ENCODE results near the gene KCNA3.
"Not testable (repeated sequence)": the region's sequence is repeated elsewhere in the genome, so short reads cannot be mapped to it uniquely, and the experiment has no call there.

The KCNA3 gene

DNA sequence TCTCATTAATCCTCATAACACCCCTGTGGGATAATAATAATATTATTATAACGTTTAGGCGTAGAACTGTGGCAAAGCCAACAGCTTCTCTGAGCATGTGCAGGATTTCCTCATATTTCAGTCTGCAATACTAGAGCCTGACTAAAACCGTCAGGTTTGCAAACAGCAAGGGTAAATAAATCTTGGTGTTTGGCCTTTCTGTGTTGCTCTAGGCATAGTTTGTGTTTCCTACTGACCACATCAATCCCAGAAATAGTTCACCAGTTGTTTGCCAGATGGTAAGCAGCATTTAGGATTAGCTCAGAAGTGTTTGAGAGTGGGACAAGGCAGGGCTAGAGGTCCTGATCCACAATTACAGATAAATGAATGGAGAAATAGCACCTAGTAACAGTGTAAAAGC, 2.8 kb upstream of the KCNA3 start:
- no peak for DNase-seq (ENCODE audit: low read depth)

DNA sequence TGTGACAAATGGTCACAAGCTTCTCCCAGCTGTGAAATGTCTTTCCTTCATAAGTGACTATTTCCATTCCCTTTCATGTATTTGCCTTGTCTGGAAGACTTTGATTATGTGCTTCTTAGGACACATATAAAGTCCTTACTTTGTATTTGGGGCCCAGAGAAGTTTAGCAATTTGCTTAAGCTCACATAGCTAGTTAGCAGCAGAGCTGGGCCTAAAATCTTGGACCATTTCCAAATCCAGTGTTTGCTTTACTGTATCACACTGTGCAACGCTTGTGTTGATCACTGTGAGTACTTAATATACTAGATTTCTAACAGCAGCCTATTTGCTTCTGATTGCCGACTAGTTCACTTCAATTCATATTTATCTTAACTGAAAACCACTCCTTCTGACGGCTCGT, 2.2 kb upstream of the KCNA3 start:
- no peak for DNase-seq (ENCODE audit: low read depth)

DNA sequence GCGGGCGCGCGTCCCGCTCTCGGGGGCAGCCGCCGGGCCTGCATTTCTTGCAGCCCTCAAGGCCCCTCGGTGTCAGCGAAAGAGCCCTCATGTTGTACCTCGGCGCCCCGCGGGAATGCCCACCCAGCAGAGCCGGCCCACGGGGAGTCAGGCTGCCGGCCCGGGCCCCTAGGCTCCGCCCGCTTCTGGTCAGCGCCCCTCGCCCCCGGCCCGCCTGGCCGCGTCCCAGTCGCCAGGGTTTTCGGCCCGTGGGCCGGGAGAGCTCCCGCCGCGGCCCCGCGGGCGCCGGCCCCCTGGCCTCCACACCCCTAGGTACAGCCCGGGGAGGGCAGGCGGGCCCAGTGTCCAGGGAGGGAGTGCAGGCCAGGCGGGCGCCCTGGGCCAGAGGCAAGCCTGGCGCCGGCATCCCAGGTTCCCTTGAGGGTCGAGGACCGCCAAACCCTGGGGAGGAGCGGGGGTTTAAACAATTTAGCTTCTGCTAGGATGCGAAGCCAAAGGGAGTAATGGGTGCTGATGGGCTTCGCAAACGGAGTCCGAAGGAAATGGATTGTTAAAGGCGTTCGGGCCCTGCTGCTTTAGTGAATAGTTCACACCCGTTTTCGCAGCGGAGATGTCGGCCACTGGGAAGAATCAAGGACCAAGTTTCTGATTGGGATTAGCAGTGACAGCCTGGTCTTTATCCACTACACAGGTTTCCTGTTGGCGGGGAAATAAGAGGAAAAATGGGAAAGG, 486 bp upstream of the KCNA3 start:
- DNase-seq (ENCODE audit: low read depth), result no peak

DNA sequence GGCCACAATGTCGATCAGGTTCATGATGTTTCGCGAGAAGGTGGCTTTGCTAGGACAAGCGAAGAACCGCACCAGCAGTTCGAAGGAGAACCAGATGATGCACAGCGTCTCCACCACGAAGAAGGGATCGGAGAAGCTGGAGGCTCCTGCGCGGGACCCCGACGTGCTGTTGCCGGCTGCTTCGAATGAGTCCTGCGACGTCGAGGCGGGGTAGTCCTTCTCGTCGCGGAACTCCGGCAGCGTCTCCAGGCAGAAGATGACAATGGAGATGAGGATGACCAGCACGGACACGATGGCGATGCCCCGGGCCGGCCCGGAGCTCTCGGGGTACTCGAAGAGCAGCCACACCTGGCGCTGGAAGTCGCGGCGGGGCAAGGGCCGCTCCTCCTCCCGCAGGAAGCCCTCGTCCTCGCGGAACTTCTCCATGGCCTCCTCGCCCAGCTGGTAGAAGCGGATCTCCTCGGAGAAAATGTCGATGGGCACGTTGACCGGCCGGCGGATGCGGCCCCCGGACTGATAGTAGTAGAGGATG, 869 bp downstream of the KCNA3 start:
- DNase-seq (ENCODE audit: low read depth), result no peak

DNA sequence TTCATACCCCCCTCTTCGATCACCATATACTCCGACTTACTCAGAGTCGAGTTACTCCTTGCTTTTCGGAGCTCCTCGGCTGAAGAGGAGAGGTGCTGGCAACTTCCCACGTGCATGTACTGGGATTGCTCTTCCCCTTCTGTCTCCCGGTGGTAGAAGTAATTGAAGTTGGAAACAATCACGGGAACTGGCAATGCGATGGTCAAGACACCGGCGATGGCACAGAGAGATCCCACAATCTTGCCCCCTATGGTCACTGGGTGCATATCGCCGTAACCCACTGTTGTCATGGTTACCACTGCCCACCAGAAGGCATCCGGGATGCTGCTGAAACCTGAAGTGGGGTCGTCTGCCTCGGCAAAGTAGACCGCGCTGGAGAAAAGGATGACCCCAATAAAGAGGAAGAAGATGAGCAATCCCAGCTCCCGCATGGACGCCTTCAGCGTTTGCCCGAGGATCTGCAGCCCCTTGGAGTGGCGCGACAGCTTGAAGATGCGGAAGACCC, 1.5 kb downstream of the KCNA3 start:
- no peak for DNase-seq (ENCODE audit: low read depth)

DNA sequence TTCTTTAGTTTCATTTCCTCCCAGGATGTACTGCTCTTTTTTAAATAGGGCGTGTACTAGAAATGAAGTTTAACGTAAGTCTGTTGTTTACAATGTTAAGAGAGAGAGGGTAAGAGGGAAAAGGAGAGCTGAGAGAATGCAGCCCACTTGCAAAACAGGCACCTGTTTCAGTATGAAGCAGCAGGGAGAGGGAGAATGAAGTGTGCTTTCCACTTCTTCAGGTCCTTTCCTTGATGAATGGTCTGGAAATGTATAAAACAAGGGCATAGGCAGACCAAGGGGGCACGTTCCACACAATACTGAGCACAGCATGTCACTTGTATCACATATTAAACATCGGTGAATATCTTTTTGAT, 2.0 kb downstream of the KCNA3 start:
- DNase-seq (ENCODE audit: low read depth), result no peak

DNA sequence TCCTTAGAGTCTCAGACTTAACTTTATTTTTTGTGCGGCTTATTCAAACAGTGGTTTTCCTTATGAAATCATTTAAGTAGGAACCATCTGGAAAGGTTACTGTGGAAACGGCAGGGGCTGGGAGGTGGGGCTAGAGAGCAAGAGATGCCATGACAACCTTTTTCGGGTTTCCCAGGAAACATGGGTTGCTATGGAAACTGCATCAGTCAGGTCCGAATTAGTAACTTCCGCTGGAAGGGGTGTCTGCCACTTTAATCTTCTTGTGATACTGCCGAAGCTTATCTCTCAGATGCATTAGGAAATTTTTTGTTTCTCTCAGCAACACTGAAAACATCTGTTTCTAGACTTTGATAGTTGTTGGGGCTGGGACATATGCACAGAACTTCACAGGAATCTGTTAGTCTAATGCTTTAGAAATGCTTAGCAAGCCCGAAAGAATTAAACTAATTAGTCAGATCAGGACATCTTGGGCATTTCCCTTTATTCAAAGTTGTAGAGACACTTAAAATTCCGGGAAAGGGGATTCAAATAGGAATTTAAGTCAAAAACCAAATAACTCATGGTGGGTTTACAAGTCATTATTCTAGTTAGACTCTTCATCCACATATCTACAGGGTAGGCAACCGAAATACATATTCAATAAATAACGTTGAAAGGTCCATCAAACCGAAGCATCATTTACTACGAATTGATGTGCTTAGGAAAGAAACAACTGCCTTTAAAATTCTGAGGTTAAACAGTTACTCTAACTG, 2.6 kb downstream of the KCNA3 start:
- peak; percentile 78 for DNase-seq (ENCODE audit: low read depth)

DNA sequence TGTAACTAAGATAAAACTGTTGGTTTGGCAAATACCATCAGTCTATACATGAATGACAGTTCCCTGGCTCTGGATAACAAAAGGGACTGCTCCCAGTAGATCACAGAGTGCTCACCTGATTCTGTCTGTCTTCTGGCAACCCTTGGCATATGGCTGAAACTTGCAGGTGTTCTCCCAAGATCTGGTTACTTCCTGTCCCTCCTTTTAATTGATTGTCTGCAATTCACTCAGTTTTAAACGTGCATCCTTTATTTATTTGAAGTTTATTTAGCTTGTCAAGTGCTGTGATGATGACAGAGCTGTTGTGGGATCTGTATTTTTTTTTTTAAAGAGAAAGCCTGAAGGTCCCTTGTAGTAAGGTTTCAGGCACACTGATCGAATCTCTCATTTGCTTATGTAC, 3.4 kb downstream of the KCNA3 start:
- no peak for DNase-seq (ENCODE audit: low read depth)

DNA sequence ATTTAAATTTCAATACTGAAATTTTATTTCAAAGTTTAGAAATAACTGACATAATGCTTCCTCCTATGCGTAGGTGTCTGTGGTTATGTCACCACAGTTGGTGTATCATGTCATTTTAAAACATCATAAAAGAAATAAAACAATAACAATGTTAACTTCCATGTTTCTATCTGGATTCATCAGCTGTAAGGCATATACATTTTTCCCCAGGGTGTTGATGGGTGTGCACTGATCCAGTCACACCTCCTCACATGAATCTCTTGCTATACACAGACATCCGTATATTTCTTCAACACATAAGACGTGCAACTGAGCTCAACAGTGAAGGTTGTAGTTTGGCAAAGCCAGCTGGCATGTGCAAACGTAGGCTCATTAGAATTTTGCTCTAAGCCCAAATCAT, 6.2 kb downstream of the KCNA3 start:
- DNase-seq (ENCODE audit: low read depth), result no peak

DNA sequence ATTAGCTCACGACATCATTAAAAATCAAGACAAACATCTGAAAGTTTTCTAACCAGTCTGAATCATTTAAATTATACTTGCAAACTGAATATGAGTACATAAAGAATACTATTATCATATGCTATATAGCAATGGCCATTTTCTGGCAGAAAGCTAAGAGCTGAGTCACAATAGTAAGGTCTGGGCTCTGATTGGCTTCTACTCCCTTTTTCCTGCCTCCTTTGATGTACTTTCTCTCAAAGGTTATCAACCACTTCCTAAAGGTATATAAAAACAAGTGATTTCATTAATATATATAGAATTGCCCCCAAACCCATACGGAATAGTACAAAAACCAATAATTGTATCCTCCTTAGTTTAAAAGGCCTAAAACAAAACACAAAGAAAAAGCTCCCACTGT, 7.0 kb downstream of the KCNA3 start:
- no peak for DNase-seq (ENCODE audit: low read depth)

DNA sequence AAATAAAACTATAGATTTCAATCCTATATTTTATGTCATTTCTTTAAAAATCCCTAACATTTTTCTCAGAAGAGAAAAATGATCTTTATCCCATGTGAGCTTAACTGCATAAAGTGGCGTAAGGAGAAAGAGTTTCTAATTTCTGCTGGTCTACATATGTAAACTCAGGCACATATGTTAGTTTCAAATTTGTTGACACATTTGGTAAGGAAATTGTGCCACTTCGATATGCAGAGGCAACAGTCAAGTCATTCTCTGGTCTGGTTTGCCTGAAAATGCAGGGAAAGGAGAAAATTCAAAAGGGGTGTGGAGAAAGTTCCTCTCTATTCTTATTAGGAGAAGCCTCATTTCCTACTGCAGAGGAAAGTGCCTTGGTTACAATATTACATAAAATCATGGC, 11.5 kb downstream of the KCNA3 start:
- no peak for DNase-seq (ENCODE audit: low read depth)

DNA sequence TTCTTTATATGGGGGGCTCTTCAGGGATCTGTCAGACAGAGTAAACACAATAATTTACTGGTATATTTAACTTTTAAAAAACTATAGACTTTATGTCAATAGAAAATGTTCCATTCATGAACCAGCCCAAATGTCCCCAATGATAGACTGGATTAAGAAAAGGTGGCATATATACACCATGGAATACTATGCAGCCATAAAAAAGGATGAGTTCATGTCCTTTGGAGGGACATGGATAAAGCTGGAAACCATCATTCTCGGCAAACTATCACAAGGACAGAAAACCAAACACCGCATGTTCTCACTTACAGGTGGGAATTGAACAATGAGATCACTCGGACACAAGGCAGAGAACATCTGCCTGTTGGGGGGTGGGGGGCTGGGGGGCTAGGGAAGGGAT, 15.2 kb downstream of the KCNA3 start:
- not testable (repeated sequence) for DNase-seq (ENCODE audit: low read depth)

DNA sequence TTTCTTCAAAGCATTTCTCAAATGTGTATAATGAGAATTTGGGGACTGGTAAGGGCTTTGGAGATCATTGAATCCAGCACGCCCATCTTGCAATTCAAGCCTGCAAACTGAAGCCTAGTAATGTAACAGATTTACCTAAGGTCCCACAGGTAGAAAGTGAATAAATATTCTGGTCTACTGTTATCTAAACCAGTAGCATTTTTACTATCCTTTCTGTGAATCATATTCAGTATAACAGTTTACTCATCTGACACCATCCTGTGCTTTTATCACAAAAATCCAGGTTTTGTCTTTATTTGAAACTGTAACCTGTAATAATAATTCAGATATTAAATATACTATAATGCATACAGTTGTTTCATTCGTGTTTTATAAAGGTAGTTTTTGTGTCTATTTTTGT, 17.4 kb downstream of the KCNA3 start:
- DNase-seq (ENCODE audit: low read depth), result no peak

DNA sequence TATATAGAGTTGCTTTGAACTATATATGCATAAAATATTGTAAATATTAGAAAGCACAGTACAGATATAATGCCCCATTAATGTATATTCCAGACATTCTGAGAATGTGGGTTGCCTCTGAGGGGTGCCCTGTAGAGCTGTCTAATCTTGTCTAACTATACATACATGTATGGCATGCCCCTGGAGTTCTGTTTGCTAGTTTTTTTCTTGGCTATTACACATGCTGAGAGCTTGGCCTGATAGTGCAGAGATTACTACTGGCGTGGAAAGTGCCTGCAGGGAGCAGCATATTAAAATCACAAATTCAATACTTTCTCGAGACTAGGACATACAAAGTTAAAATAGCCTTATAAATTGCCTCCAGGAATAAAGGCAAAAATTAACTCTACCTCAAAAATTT, 24.1 kb downstream of the KCNA3 start:
- no peak for DNase-seq (ENCODE audit: low read depth)

DNA sequence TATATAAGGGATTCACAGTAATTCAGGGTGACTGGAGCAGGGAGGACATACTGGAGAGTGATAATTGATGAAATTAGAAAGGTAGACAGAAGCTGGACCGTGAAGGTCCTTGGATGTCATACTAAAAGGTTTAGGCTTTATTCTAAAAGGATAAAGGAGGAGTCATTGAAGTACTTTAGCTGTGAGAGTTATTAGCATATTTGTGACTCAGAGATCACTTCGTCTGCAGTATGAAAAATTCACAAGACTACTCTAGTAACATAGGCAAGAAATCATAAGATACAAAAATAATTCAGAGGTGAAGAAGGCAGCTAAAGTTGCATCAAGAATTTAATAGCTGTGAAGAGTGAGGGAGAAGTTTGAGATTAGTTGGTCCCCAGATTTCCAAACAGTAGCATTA, 26.3 kb downstream of the KCNA3 start:
- DNase-seq (ENCODE audit: low read depth), result no peak

DNA sequence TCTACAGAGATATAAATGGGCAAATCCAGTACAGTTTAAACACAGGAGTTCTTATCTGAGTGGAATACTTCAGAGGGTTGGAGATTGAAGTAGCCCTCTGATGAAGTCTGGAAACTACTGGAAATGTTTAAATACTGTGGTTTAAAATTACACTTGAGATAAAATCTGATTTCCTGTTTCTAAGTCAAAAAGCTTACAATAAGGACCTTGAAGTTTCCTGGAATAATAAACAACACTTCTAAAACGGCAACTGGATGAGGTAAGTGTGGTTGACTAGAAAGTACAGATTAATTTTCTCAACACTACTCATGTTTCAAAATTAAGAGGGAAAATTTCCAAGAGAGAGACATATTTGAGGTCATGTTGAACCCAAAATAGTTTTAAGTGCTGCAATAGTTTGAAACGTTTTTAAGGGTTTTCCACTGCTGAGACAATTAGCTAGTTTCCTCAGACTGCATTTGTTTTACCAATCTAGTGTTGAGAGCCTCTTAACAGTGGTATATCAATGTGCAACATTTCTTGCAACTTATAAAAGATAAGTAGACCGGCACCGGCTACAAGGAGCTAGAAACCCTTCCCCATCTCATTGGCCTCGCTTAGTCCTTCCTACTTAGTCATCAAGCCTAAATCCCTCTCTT, 27.4 kb downstream of the KCNA3 start:
- no peak for DNase-seq (ENCODE audit: low read depth)

DNA sequence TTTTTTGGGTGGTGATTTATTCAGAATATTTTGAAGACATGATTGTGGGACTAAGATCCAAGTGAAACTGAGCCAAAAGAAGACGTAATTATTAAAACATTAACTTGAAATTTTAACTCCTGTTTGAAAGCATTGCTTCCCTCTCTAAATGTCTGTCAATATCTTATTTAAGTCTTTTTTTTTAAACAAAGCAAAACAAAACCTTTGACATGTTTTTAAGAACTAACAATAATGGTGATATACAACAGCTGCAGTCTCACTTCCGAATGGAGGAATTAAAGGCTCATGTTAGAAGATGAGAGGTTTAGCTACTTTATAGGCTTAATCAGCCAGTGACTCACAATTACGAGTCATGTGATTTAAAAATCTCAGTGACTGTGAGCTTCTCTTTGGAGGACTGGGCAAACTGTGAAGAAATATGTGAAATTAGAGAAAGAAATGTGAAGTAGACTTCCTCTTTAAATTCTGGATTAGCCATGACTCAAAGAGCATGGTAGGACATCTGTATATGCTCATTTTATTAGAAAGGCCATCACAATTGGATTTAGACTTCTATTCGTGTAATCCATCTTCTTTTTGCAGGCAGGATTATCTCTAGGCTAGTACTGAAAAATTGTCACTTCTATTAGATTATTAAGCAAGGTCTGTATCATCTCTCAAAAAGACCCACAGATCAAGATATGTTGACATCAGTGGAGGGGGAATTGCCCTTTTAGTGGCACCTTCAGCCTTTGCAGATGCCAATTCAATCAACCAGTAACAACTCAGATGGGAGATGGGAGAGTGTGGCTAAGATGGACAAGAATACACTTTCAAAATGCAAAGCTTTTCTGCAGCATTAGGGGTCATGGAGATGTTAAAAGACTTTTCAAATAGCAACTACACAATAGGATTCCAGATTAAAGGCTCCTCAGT, 28.7 kb downstream of the KCNA3 start:
- DNase-seq (ENCODE audit: low read depth), result peak; percentile 89

DNA sequence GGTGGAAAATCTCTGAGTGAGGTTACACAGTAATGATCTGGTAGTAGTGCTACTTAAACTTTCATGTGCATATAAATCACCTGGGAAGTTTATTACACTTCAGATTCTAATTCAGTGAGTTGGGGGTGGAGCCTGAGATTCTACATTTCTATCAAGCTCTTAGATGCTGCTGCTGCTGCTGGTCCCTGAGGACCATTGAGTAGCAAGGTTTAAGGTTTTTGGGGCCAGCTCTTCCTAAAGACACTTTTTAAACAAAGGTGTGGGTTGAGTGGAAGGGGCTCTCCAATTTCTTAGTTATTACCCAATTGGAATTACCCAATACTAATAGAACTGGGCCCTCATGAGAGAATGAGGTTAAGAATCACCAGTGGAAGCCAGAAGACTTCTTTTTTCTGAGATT, 29.5 kb downstream of the KCNA3 start:
- DNase-seq (ENCODE audit: low read depth), result no peak

DNA sequence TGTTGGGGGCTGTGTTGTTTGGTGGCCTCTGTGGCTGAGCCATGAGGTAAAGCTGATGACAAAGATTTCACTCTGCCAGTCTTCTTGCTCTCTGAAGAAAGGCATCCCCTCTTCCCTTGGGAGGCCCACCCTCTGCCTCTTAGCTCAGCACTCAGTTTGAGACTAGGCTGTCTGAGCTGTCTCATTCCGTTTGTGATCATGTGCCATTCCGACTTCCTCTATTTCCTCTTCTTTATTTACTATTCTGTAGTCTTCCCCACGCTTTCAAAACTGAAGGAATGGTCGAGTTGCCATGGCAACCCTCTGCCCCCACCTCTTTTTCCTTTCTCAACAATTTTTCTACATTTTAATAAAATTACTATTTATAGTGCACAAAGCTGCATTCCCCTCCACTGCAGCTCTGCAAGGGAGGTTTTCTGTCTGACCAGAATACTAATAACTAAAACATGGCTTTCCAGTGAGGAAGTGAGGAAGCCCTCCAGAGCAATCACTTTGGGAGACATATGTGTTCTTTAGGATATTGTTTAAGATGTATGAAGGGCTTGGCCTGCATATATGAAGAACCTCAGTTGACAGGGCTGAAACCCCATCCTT, 30.8 kb downstream of the KCNA3 start:
- no peak for DNase-seq (ENCODE audit: low read depth)

DNA sequence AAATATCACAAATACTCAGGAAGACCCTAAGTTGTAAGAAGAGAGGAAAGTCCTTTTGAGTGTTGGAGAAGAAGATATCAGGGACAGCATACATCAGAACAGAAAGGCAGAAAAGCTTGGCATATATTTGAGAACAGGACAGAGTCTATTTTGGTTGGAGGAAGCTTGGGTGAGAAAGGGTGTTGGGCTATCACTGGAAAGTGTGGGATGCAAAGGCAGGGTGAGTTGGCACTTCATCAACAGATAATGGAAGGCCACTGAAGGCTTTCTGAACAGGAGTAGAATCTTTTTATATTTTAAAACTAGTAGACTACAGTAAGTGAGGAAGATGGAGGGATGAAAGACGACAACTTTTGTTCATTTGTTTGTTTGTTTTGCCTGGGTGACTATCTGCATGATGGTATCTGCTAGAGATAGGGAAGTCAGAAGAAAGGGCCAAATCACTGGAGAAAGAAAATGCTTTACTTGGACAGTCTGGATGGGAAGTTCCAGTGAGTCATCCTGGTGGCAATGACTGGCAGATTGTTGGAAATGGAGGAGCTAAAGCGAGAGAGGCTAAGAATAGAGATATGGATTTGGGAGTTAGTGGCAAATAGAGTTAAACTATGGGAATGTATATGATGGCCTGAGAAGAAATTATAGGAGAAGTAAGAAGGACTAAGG, 34.9 kb downstream of the KCNA3 start:
- no peak for DNase-seq (ENCODE audit: low read depth)

DNA sequence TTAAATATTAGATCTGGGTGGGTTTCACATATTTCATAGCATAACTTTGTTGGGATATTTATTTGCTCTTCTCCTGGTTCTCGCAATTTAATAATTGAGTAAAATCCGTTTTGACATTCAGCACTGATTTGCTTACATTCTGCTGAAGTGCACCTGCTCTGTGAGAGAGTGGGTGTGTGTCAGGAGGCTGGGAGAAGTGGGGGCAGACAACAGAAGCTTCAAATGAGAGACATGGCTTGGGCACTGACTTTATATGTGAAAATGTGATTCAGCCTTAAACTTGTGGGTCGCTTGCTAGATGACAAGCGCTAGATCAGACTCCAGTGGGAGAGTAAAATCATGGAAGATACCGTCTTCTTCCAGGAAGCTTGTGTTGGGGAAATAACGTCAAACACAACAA, 36.2 kb downstream of the KCNA3 start:
- DNase-seq (ENCODE audit: low read depth), result no peak

All from HS-5 (cell line).